Erythroblast (primary cell): Measurements from ENCODE around the gene PDE9A.

Source experiments
- GATA1 ChIP-seq: IDR thresholded peaks from 2 replicates; pipeline ENCODE4 v1.6.1; 2011; ENCODE audit warnings: low read depth, mild to moderate bottlenecking, control low read depth, low read length, moderate library complexity
- POLR2A ChIP-seq: IDR thresholded peaks from 2 replicates; pipeline ENCODE4 v1.6.1; 2011; ENCODE audit warnings: mild to moderate bottlenecking, low read length

- TF ChIP-seq POLR2A (no peak), GATA1 (no peak)
These were observed 158.5 kb downstream of the PDE9A start for GRCh38 chr21:42811960-42812359.
